Neuronal stem cell (in vitro differentiated cells): ENCODE results near the gene ADCY9.
A peak's percentile ranks its signal among the peaks of the same experiment; 100 is the strongest.
"Not testable (repeated sequence)": the region's sequence is repeated elsewhere in the genome, so short reads cannot be mapped to it uniquely, and the experiment has no call there.

Source experiments
- DNase-seq: peaks from one replicate; pipeline ENCODE4 v3.0.0-alpha.2; 2013; ENCODE audit warnings: low spot score
- H2AFZ ChIP-seq: one replicate; pipeline ENCODE4 v1.6.1; 2013; ENCODE audit warnings: mild to moderate bottlenecking, low read length, inconsistent platforms
- H2AK5ac ChIP-seq: 2 replicates; pipeline ENCODE4 v1.6.1; 2013; ENCODE audit warnings: low read depth, mild to moderate bottlenecking, inconsistent platforms, low read length, moderate library complexity, mixed read lengths
- H2BK120ac ChIP-seq: 2 replicates; pipeline ENCODE4 v1.6.1; 2013; ENCODE audit warnings: low read depth, mild to moderate bottlenecking, inconsistent platforms, low read length, moderate library complexity, mixed read lengths
- H2BK12ac ChIP-seq: one replicate; pipeline ENCODE4 v1.6.1; 2013; ENCODE audit warnings: low read length, inconsistent platforms
- H2BK15ac ChIP-seq: 2 replicates; pipeline ENCODE4 v1.6.1; 2013; ENCODE audit warnings: mild to moderate bottlenecking, low read length, inconsistent platforms, mixed read lengths
- H2BK5ac ChIP-seq: one replicate; pipeline ENCODE4 v1.6.1; 2013; ENCODE audit warnings: inconsistent platforms, mild to moderate bottlenecking, low read length, moderate library complexity
- H3K14ac ChIP-seq: one replicate; pipeline ENCODE4 v1.6.1; 2013; ENCODE audit warnings: low read length, inconsistent platforms
- H3K18ac ChIP-seq: 2 replicates; pipeline ENCODE4 v1.6.1; 2013; ENCODE audit warnings: low read length, inconsistent platforms
- H3K23ac ChIP-seq: 2 replicates; pipeline ENCODE4 v1.6.1; 2013; ENCODE audit warnings: low read depth, mild to moderate bottlenecking, mixed read lengths, low read length, inconsistent platforms; ENCODE audit not compliant: poor library complexity
- H3K27ac ChIP-seq: replicated peaks from 3 replicates; pipeline ENCODE4 v1.5.1; 2013; ENCODE audit warnings: low read length, inconsistent platforms
- H3K27me3 ChIP-seq, 3 experiments: 2 replicates each; pipeline ENCODE4 v1.6.1; 2013; ENCODE audit warnings: low read length in 3 of 3, mild to moderate bottlenecking in 2 of 3, inconsistent platforms in 1 of 3, low read depth in 1 of 3, mixed read lengths in 1 of 3, moderate library complexity in 1 of 3; ENCODE audit not compliant: control insufficient read depth in 3 of 3, insufficient read depth in 3 of 3
- H3K36me3 ChIP-seq, 2 donors: replicated peaks in 1 of 2; 2 replicates each; pipeline ENCODE4 v1.6.1; 2013; ENCODE audit warnings: low read length in 2 of 2; ENCODE audit not compliant: control insufficient read depth in 2 of 2, insufficient read depth in 2 of 2
- H3K4ac ChIP-seq: 2 replicates; pipeline ENCODE4 v1.6.1; 2013; ENCODE audit warnings: inconsistent platforms, mild to moderate bottlenecking, low read length, moderate library complexity
- H3K4me1 ChIP-seq, 2 donors: 1 replicate in 1 of 2; 2 replicates in 1 of 2; pipeline ENCODE4 v1.6.1; 2013; ENCODE audit warnings: low read length in 2 of 2, low read depth in 1 of 2; ENCODE audit not compliant: control insufficient read depth in 2 of 2, insufficient read depth in 1 of 2
- H3K4me2 ChIP-seq: one replicate; pipeline ENCODE4 v1.6.1; 2013; ENCODE audit warnings: mild to moderate bottlenecking, low read length, inconsistent platforms; ENCODE audit not compliant: insufficient read depth, poor library complexity, severe bottlenecking
- H3K4me3 ChIP-seq, 2 donors: 2 replicates each; pipeline ENCODE4 v1.5.1; 2013; ENCODE audit warnings: low read length in 2 of 2, mild to moderate bottlenecking in 2 of 2, inconsistent platforms in 1 of 2, moderate library complexity in 1 of 2
- H3K79me1 ChIP-seq: one replicate; pipeline ENCODE4 v1.6.1; 2013; ENCODE audit warnings: low read depth, mild to moderate bottlenecking, inconsistent platforms, low read length, moderate library complexity
- H3K9ac ChIP-seq: one replicate; pipeline ENCODE4 v1.6.1; 2013; ENCODE audit warnings: mild to moderate bottlenecking, low read depth, low read length, inconsistent platforms; ENCODE audit not compliant: poor library complexity
- H3K9me3 ChIP-seq, 2 donors: replicated peaks in 1 of 2; 2 replicates each; pipeline versions ENCODE3 to v1.6.1; 2013; ENCODE audit warnings: low read length in 2 of 2, mild to moderate bottlenecking in 2 of 2, inconsistent platforms in 1 of 2, low read depth in 1 of 2, mixed read lengths in 1 of 2, moderate library complexity in 1 of 2; ENCODE audit not compliant: control insufficient read depth in 2 of 2, insufficient read depth in 1 of 2
- H4K8ac ChIP-seq: one replicate; pipeline ENCODE4 v1.6.1; 2013; ENCODE audit warnings: low read depth, mild to moderate bottlenecking, inconsistent platforms, low read length, moderate library complexity
- H4K91ac ChIP-seq: one replicate; pipeline ENCODE4 v1.6.1; 2013; ENCODE audit warnings: low read length, low read depth, mild to moderate bottlenecking, inconsistent platforms; ENCODE audit not compliant: poor library complexity
- WGBS, 2 donors: extraction: QIAGEN DNeasy Blood & Tissue Kit; methylation state at CpG; one replicate each; pipeline ENCODE4 v1.1.7; 2013; ENCODE audit warnings: missing lambda C conversion rate in 2 of 2, mixed read lengths in 1 of 2; ENCODE audit not compliant: insufficient read length in 2 of 2, insufficient replicate concordance in 1 of 2; ENCODE audit errors: extremely low coverage in 2 of 2; 5-methylcytosine and 5-hydroxymethylcytosine counted together

Gene ADCY9

GRCh38 chr16:4158143-4159093, 42.2 kb upstream of the ADCY9 start:
- no peak overlapping the region for H2BK12ac ChIP-seq
- H3K9me3 ChIP-seq: peaks cover 0 to 1% of the 10 kb centered on the region in 2 donors
- H3K4me2 ChIP-seq: no peak overlapping the region
- no peak overlapping the region for H2BK15ac ChIP-seq
- no peak overlapping the region for H3K27ac ChIP-seq
- no peaks in the 10 kb centered on the region for H3K79me1 ChIP-seq
- no peak overlapping the region for H3K9ac ChIP-seq
- H3K4me3 ChIP-seq: no peak overlapping the region
- no peak overlapping the region for H2BK5ac ChIP-seq
- H2BK120ac ChIP-seq: no peak overlapping the region
- no peaks in the 10 kb centered on the region for H3K4me1 ChIP-seq
- H3K27me3 ChIP-seq: peaks cover 0 to 5% (median 0%) of the 10 kb centered on the region in 3 experiments
- no peak overlapping the region for H3K14ac ChIP-seq
- H3K36me3 ChIP-seq: no peaks in the 10 kb centered on the region
- no CpG with 5 or more reads among the region's 13 CpGs for WGBS, 2 donors
- no peak overlapping the region for H3K4ac ChIP-seq
- no peak for DNase-seq
- H2AFZ ChIP-seq: no peak overlapping the region
- H3K23ac ChIP-seq: no peak overlapping the region
- H4K8ac ChIP-seq: no peak overlapping the region
- H4K91ac ChIP-seq: no peak overlapping the region
- H3K18ac ChIP-seq: no peak overlapping the region
- no peak overlapping the region for H2AK5ac ChIP-seq

- Histone ChIP-seq H3K23ac (no peak overlapping the region), H2BK12ac (no peak overlapping the region), H3K4me3 (no peak overlapping the region), H3K27me3 (peaks cover 0 to 5% (median 0%) of the 10 kb centered on the region in 3 experiments), H3K27ac (no peak overlapping the region), H2BK5ac (no peak overlapping the region), H3K79me1 (no peaks in the 10 kb centered on the region), H2AK5ac (no peak overlapping the region), H3K36me3 (no peaks in the 10 kb centered on the region), H3K4me2 (no peak overlapping the region), H2BK120ac (no peak overlapping the region), H4K91ac (no peak overlapping the region), H3K9me3 (peaks cover 0 to 1% of the 10 kb centered on the region in 2 donors), H3K4me1 (no peaks in the 10 kb centered on the region), H3K4ac (no peak overlapping the region), H3K9ac (no peak overlapping the region), H2AFZ (no peak overlapping the region), H3K14ac (no peak overlapping the region), H2BK15ac (no peak overlapping the region), H3K18ac (no peak overlapping the region), H4K8ac (no peak overlapping the region)
- WGBS, 2 donors: no CpG with 5 or more reads among the region's 4 CpGs
- no peak for DNase-seq
These were observed 41.2 kb upstream of the ADCY9 start for GRCh38 chr16:4157376-4157825.

- H2BK15ac ChIP-seq, H3K18ac ChIP-seq: not testable (repeated sequence)
These were observed 40.3 kb upstream of the ADCY9 start for GRCh38 chr16:4156503-4156902.

GRCh38 chr16:4153364-4153763, 37.1 kb upstream of the ADCY9 start:
- not testable (repeated sequence) for DNase-seq, H3K4me3 ChIP-seq, H3K27me3 ChIP-seq, H3K4me2 ChIP-seq, H3K9me3 ChIP-seq, H3K36me3 ChIP-seq, H3K4me1 ChIP-seq, H2AK5ac ChIP-seq, H2BK12ac ChIP-seq, H2BK120ac ChIP-seq, H3K23ac ChIP-seq, H4K8ac ChIP-seq, H3K4ac ChIP-seq, H2BK15ac ChIP-seq, H3K27ac ChIP-seq, H3K9ac ChIP-seq, H2BK5ac ChIP-seq, H4K91ac ChIP-seq, H3K79me1 ChIP-seq, H2AFZ ChIP-seq
- peak overlapping the region; percentile 80 for H3K18ac ChIP-seq
- peak overlapping the region; percentile 71 for H3K14ac ChIP-seq
- no CpG with 5 or more reads among the region's 13 CpGs for WGBS, 2 donors

More at GRCh38 chr16:4156503-4156902, 40.3 kb upstream of the ADCY9 start:
- H3K4me1 ChIP-seq, H3K23ac ChIP-seq, H3K9me3 ChIP-seq, H3K4me3 ChIP-seq, H2AK5ac ChIP-seq, H3K27ac ChIP-seq, H2BK120ac ChIP-seq, H3K14ac ChIP-seq, H2AFZ ChIP-seq, H2BK5ac ChIP-seq, H2BK12ac ChIP-seq, H3K36me3 ChIP-seq, H4K8ac ChIP-seq, DNase-seq, H3K4ac ChIP-seq, H3K79me1 ChIP-seq, H3K9ac ChIP-seq, H4K91ac ChIP-seq, H3K4me2 ChIP-seq, H3K27me3 ChIP-seq: not testable (repeated sequence)
- no CpG with 5 or more reads among the region's 3 CpGs for WGBS, 2 donors
